GM12865 (cell line): ENCODE data around the gene KCNQ2.

ENCODE experiments used
- DNase-seq: peaks from one replicate; pipeline ENCODE4 v3.0.0; 2010; ENCODE audit warnings: low read depth
- H3K4me3 ChIP-seq: 2 replicates; pipeline ENCODE4 v1.5.1; 2011; ENCODE audit warnings: mild to moderate bottlenecking, low read depth, low read length, control low read depth
- CTCF ChIP-seq: IDR thresholded peaks from 2 replicates; pipeline ENCODE4 v1.5.1; 2011; ENCODE audit warnings: low read length, control low read depth, low read depth, inconsistent platforms; ENCODE audit not compliant: insufficient read depth; ENCODE audit errors: missing control alignments

KCNQ2 gene

GRCh38 chr20:63411151-63411897 lies 61.1 kb downstream of the KCNQ2 start:
- no peak for DNase-seq
- TF ChIP-seq CTCF: no peak
- H3K4me3 ChIP-seq: no peak overlapping the region

DNA sequence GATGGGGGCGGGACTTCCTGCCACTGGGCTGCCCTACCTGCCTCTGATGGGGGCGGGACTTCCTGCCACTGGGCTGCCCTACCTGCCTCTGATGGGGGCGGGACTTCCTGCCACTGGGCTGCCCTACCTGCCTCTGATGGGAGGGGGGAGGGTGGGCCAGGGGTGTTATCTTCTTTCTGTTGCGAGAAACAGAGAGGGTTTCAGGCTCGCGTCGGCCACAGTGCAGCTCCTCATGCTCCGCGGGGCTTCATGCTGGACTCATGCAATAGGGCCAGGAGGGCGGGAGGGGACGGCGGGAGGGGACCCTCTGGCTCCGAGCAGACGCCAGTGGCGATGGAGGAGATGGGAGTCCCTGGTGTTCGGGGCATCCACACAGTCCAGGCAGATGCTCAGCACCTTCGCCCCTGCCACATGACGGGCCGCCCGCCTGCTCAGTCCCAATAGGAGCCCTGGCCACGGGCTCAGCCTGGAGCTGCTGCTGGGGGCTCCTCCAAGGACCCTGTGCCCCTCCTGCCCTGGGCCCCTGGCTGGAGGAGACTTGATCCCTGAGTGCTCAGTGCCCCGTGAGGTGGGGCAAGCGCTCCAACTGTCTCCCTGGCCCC lies 62.5 kb downstream of the KCNQ2 start:
- H3K4me3 ChIP-seq: no peak overlapping the region
- DNase-seq: no peak
- no peak for TF ChIP-seq CTCF

GRCh38 chr20:63409066-63409833 lies 63.2 kb downstream of the KCNQ2 start:
- TF ChIP-seq CTCF: no peak
- DNase-seq: no peak
- no peak overlapping the region for H3K4me3 ChIP-seq

- H3K4me3 ChIP-seq: no peak overlapping the region
- no peak for TF ChIP-seq CTCF
- DNase-seq: no peak
Observed at GRCh38 chr20:63408684-63409046, 63.8 kb downstream of the KCNQ2 start.

DNA sequence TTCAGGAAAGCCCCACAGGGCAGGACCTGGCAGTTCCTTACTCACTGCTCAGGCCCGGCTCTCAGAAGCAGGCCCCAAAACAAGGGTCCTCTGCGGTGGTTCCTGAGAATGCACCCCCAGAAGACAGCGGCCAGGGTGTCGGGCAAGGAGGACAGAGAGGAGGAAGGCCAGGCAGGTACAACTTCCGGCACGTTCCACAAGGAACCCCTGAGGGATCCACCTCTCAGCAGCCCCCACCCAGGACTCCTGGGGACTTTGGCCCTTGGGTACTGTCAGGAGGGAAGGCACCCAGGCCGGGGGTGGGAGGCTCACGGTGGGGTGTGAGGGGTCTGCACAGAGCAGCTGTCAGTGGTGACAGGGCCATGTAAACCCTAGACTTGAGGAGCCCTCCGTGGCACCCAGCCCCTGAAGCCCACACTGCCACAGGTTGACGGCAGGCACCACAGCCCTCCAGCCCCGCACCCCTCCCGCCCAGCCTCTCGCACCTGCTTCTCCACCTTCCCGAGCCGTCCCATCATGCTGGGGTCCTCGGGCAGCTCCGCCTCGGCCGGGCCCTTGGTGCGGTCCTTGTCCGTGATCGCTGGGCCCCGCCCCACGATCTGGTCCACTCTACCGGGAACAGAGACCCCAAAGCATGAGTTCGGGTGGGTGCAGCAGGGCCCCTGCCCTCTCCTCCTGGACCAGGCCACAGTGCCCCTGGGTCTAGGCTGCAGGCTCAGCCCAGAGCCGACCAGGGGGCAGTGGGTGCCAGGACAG lies 64.3 kb downstream of the KCNQ2 start:
- no peak for DNase-seq
- TF ChIP-seq CTCF: no peak
- H3K4me3 ChIP-seq: no peak overlapping the region

GRCh38 chr20:63406617-63407245 lies 65.7 kb downstream of the KCNQ2 start:
- H3K4me3 ChIP-seq: no peak overlapping the region
- no peak for DNase-seq
- TF ChIP-seq CTCF: no peak
